Measurements from ENCODE around the gene MYH10. TPM values are rescaled to one million over a fixed set of nuclear protein-coding genes. Genes with fewer than 3 reads are reported as not detected.

The MYH10 gene
- total and polyA plus RNA-seq, 2 experiments from 2014 or later: 46.8 to 69.5 TPM

GRCh38 chr17:8458128-8458527 is 172.4 kb downstream of the MYH10 start:
- Histone ChIP-seq H3K4me3 (no peak overlapping the region), H3K36me3 (ENCODE audit: low read depth) (peaks cover 81% of the 10 kb centered on the region), H3K4me1 (ENCODE audit: insufficient read depth) (peaks cover 8% of the 10 kb centered on the region), H3K9ac (no peak overlapping the region), H3K9me3 (ENCODE audit: low read depth) (no peaks in the 10 kb centered on the region), H3K4me2 (ENCODE audit: unreplicated experiment) (no peak overlapping the region), H3K9me2 (ENCODE audit: insufficient read depth) (no peaks in the 10 kb centered on the region), H3K79me2 (ENCODE audit: insufficient read depth) (peaks cover 95% of the 10 kb centered on the region), H3K27me3 (replicated peaks; ENCODE audit: insufficient read depth) (no peaks in the 10 kb centered on the region), H2AFZ (no peak overlapping the region), H3K27ac (no peak overlapping the region), H4K20me1 (ENCODE audit: insufficient read depth) (no peaks in the 10 kb centered on the region; the same call in 1 of the 2 replicates), H3F3A (ENCODE audit: insufficient read depth) (peaks cover 50% of the 10 kb centered on the region)
- TF ChIP-seq EZH2phosphoT487 (IDR thresholded peaks at IDR 0.05; ENCODE audit: insufficient read depth, low read depth): no peak
- TF ChIP-seq EZH2 (IDR thresholded peaks at IDR 0.05; ENCODE audit: insufficient read depth, poor library complexity, severe bottlenecking): no peak
- no peak for DNase-seq
- 97% methylated on average over 6 of the region's 6 CpGs for WGBS, 2 experiments (ENCODE audit: low coverage in 1 of 2, low lambda C conversion rate in 2 of 2, missing lambda C conversion rate in 2 of 2)
- in situ Hi-C loops (cut with MboI): no loop called here

- Histone ChIP-seq H3K9ac (no peak overlapping the region), H3F3A (ENCODE audit: insufficient read depth) (peaks cover 27% of the 10 kb centered on the region), H3K9me2 (ENCODE audit: insufficient read depth) (no peaks in the 10 kb centered on the region), H4K20me1 (ENCODE audit: insufficient read depth) (no peaks in the 10 kb centered on the region; the same call in 1 of the 2 replicates), H2AFZ (no peak overlapping the region), H3K27ac (no peak overlapping the region), H3K79me2 (ENCODE audit: insufficient read depth) (peaks cover 100% of the 10 kb centered on the region), H3K27me3 (replicated peaks; ENCODE audit: insufficient read depth) (no peaks in the 10 kb centered on the region), H3K4me2 (ENCODE audit: unreplicated experiment) (no peak overlapping the region), H3K9me3 (ENCODE audit: low read depth) (no peaks in the 10 kb centered on the region), H3K4me1 (ENCODE audit: insufficient read depth) (no peaks in the 10 kb centered on the region), H3K4me3 (no peak overlapping the region), H3K36me3 (ENCODE audit: low read depth) (peaks cover 86% of the 10 kb centered on the region)
- TF ChIP-seq EZH2phosphoT487 (IDR thresholded peaks at IDR 0.05; ENCODE audit: insufficient read depth, low read depth) (no peak), EZH2 (IDR thresholded peaks at IDR 0.05; ENCODE audit: insufficient read depth, poor library complexity, severe bottlenecking) (no peak)
- in situ Hi-C loops (cut with MboI): no loop called here
- DNase-seq: no peak
- WGBS, 2 experiments (ENCODE audit: low coverage in 1 of 2, low lambda C conversion rate in 2 of 2, missing lambda C conversion rate in 2 of 2): 29 to 41% methylated on average over 2 of the region's 2 CpGs
Measured at GRCh38 chr17:8455665-8456209, 174.8 kb downstream of the MYH10 start.

- H3F3A ChIP-seq (ENCODE audit: insufficient read depth): peaks cover 10% of the 10 kb centered on the region; the same call in 1 of the 2 replicates
- peaks cover 100% of the 10 kb centered on the region for H3K79me2 ChIP-seq (ENCODE audit: insufficient read depth)
- no peak for DNase-seq
- H3K9me3 ChIP-seq (ENCODE audit: low read depth): no peaks in the 10 kb centered on the region
- H3K9ac ChIP-seq: no peak overlapping the region
- no peaks in the 10 kb centered on the region for H3K4me1 ChIP-seq (ENCODE audit: insufficient read depth)
- peaks cover 86% of the 10 kb centered on the region for H3K36me3 ChIP-seq (ENCODE audit: low read depth)
- H3K27ac ChIP-seq: no peak overlapping the region
- 53 to 59% methylated on average over 3 of the region's 3 CpGs for WGBS, 2 experiments (ENCODE audit: low coverage in 1 of 2, low lambda C conversion rate in 2 of 2, missing lambda C conversion rate in 2 of 2)
- no peaks in the 10 kb centered on the region for H3K9me2 ChIP-seq (ENCODE audit: insufficient read depth)
- H3K4me3 ChIP-seq: no peak overlapping the region
- in situ Hi-C loops (cut with MboI): no loop called here
- no peak for TF ChIP-seq EZH2phosphoT487 (IDR thresholded peaks at IDR 0.05; ENCODE audit: insufficient read depth, low read depth)
- no peak for TF ChIP-seq EZH2 (IDR thresholded peaks at IDR 0.05; ENCODE audit: insufficient read depth, poor library complexity, severe bottlenecking)
- no peaks in the 10 kb centered on the region for H3K27me3 ChIP-seq (replicated peaks; ENCODE audit: insufficient read depth)
- H4K20me1 ChIP-seq (ENCODE audit: insufficient read depth): no peaks in the 10 kb centered on the region
- H2AFZ ChIP-seq: no peak overlapping the region
- no peak overlapping the region for H3K4me2 ChIP-seq (ENCODE audit: unreplicated experiment)
Measured at GRCh38 chr17:8453326-8453725, 177.2 kb downstream of the MYH10 start.

DNA sequence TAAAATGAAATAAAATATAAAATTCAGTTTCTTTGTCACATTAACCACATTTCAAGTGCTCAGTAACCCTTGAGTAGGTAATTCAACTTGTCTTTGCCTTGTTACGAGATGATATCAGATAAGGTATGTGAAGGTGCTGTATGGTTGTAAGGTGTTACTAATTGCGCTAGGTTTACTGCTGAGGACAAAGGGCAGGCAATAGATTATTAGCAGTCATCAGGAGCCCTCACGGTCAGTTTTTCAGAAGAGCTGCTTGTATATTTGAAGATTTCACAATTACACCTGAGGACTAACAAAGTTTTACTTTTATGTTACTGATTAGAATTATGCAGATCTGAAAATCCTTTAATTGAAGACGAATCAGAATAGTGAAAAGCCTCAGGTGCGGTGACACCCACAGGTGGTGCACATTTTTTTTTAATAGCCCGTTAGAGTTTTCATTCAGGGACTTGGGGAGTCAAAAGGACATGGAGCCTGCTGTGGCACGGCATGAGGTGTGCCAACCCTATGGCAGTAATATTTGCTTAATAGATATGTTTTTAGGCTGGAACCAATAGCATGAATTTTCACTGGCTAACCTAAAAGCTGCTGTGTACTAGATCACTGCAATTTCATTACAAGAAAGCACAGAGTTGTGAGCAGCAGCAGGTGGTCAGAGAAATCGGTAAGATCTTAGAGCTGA is 178.5 kb downstream of the MYH10 start:
- H3K9me3 ChIP-seq (ENCODE audit: low read depth): no peaks in the 10 kb centered on the region
- H3K9me2 ChIP-seq (ENCODE audit: insufficient read depth): no peaks in the 10 kb centered on the region
- in situ Hi-C loops (cut with MboI): no loop called here
- no peak for DNase-seq
- peaks cover 7% of the 10 kb centered on the region; the same call in 1 of the 2 replicates for H3F3A ChIP-seq (ENCODE audit: insufficient read depth)
- 85 to 86% methylated on average over 8 of the region's 8 CpGs for WGBS, 2 experiments (ENCODE audit: low coverage in 1 of 2, low lambda C conversion rate in 2 of 2, missing lambda C conversion rate in 2 of 2)
- H3K4me2 ChIP-seq (ENCODE audit: unreplicated experiment): no peak overlapping the region
- H3K4me1 ChIP-seq (ENCODE audit: insufficient read depth): no peaks in the 10 kb centered on the region
- H3K36me3 ChIP-seq (ENCODE audit: low read depth): peaks cover 85% of the 10 kb centered on the region
- no peak overlapping the region for H3K27ac ChIP-seq
- H3K79me2 ChIP-seq (ENCODE audit: insufficient read depth): peaks cover 100% of the 10 kb centered on the region
- TF ChIP-seq EZH2 (IDR thresholded peaks at IDR 0.05; ENCODE audit: insufficient read depth, poor library complexity, severe bottlenecking): no peak
- no peak for TF ChIP-seq EZH2phosphoT487 (IDR thresholded peaks at IDR 0.05; ENCODE audit: insufficient read depth, low read depth)
- H3K9ac ChIP-seq: no peak overlapping the region
- no peak overlapping the region for H3K4me3 ChIP-seq
- H3K27me3 ChIP-seq (replicated peaks; ENCODE audit: insufficient read depth): no peaks in the 10 kb centered on the region
- H2AFZ ChIP-seq: no peak overlapping the region
- no peaks in the 10 kb centered on the region for H4K20me1 ChIP-seq (ENCODE audit: insufficient read depth)
